Activated naive CD4-positive, alpha-beta T cell treated with anti-CD3 and anti-CD28 coated beads, Interleukin-2, amount 50 U/mL, for 72 hours (primary cell): ENCODE data around the gene ZNF550. TPM values are rescaled to one million over a fixed set of nuclear protein-coding genes. Genes with fewer than 3 reads are reported as not detected.

Source experiments
- ATAC-seq, 2 donors: fragments of 150-1000 bp; cut with Tn5 transposase; 2 replicates each; pipeline ENCODE4 v1.10.0; 2021; ENCODE audit warnings: mild to moderate bottlenecking in 2 of 2, moderate library complexity in 2 of 2
- DNase-seq, 2 donors: peaks; one replicate each; pipeline ENCODE4 v3.0.0; 2021 to 2022; ENCODE audit warnings: low spot score in 2 of 2
- H3K27ac Mint-ChIP-seq, 2 donors: one replicate each; pipeline ENCODE4 v1.8.0; 2022; ENCODE audit warnings: mild to moderate bottlenecking in 2 of 2, mixed read lengths in 2 of 2
- H3K36me3 Mint-ChIP-seq, 2 donors: one replicate each; pipeline ENCODE4 v1.8.0; 2022; ENCODE audit warnings: mixed read lengths in 2 of 2
- H3K9me3 Mint-ChIP-seq, 2 donors: one replicate each; pipeline ENCODE4 v1.8.0; 2022; ENCODE audit warnings: mixed read lengths in 2 of 2
- total RNA-seq, 2 donors: library from RNA; stranded (reverse); gene quantifications; one replicate each; pipeline ENCODE4 v1.2.3, GENCODE V29; 2022

The ZNF550 gene
- total RNA-seq, 2 donors from 2014 or later = 6.4 to 14.4 TPM

DNA sequence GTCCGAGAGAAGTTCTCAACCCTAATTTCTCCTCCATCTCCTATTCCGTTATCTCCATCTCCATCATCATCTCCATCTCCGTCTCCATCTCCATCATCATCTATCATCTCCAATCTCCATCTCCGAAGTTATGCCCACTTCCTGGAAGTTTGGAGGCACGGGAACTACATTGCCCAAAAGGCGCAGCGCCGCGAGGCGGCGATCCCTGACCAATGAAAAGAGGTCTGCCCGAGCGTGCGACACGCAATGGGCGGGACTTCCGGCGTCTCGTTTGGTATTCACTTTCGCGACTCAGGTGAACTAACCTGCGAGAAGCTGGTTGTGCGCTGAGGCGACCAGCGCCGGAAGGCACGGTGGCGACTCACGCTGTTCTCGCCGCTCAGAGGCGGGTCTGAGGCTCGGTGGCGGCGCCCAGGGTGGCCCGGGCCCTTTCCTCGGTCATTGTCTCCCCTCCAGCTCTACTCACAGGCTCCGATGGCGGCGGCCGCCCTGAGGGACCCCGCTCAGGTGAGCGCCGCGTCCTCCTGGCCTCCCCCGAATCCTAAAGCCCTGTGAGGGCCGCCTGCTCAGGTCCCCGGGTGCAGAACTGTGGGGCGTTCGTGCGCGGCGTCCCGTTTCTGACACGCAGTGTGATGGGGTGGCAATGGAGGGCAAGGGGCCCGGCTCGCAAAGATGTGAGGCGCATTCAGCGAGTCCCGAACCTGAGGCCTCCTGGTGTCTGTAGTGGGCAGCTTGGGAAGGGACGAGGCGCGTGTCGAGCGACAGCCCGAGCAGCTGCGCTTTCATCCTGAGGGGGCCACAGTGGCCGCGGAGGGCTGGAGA lies 72.0 kb downstream of the ZNF550 start, which contains the start of gene ZNF419:
Gene ZNF419, plus strand, starts transcription at position 274 of the 822 bp plus-strand sequence. Its CDS starts 201 bp downstream, at position 475.
- Mint-ChIP-seq H3K27ac (peak within 1 kb of the TSS; percentile 78 to 91), H3K9me3 (peaks cover 33 to 45% of the 10 kb centered on the region in 2 donors), H3K36me3 (peaks cover 61 to 66% of the 10 kb centered on the region in 2 donors)
- DNase-seq (peak; percentile 90 to 92), ATAC-seq (peak; percentile 99 to 100)

Other genes starting within 250 kb of the ZNF550 start
- gene ZNF543, start 239.4 kb downstream of the ZNF550 start, total RNA-seq = 1 to 10 TPM; 3.4 to 7.0 TPM
- gene ZNF304, start 208.6 kb downstream of the ZNF550 start, total RNA-seq = 1 to 10 TPM; 3.5 to 6.5 TPM
- gene TRAPPC2B, start 196.3 kb downstream of the ZNF550 start, total RNA-seq = 1 to 10 TPM; 3.8 to 5.9 TPM
- 1 to 10 TPM in 1 of 2 donors, under 1 TPM in 1; 0.61 to 2.7 TPM for gene ZNF547, start 196.3 kb downstream of the ZNF550 start, total RNA-seq
- gene ZNF548, start 170.0 kb downstream of the ZNF550 start, total RNA-seq = 10 to 100 TPM; 22.8 to 31.5 TPM
- gene ZNF17, start 148.7 kb downstream of the ZNF550 start, total RNA-seq = 1 to 10 TPM; 8.0 to 9.1 TPM
- gene ZNF749, start 124.5 kb downstream of the ZNF550 start, total RNA-seq = 10 to 100 TPM; 11.8 to 15.9 TPM
- under 1 TPM; 0.14 to 0.36 TPM for gene VN1R1, start 102.7 kb downstream of the ZNF550 start, total RNA-seq
- 1 to 10 TPM; 4.1 to 7.8 TPM for gene ZNF772, start 82.3 kb downstream of the ZNF550 start, total RNA-seq
- 1 to 10 TPM; 3.7 to 6.8 TPM for gene ZNF419, start 72.1 kb downstream of the ZNF550 start, total RNA-seq
- gene ZNF773, start 59.9 kb downstream of the ZNF550 start, total RNA-seq = 1 to 10 TPM; 4.2 to 7.0 TPM
- gene ZNF549, start 32.5 kb downstream of the ZNF550 start, total RNA-seq = 1 to 10 TPM; 3.7 to 3.9 TPM
- gene ZNF416, start 19.0 kb upstream of the ZNF550 start, total RNA-seq = 1 to 10 TPM; 2.0 to 2.5 TPM
- gene ZIK1, start 24.3 kb upstream of the ZNF550 start, total RNA-seq = 1 to 10 TPM; 2.4 to 5.6 TPM
- 1 to 10 TPM; 3.9 to 5.4 TPM for gene ZNF530, start 40.0 kb upstream of the ZNF550 start, total RNA-seq
- gene ZNF134, start 54.4 kb upstream of the ZNF550 start, total RNA-seq = 1 to 10 TPM; 4.2 to 6.7 TPM
- gene ZNF211, start 73.3 kb upstream of the ZNF550 start, total RNA-seq = 10 to 100 TPM in 1 of 2 donors, 1 to 10 TPM in 1; 9.8 to 12.0 TPM
- under 1 TPM in 1 of 2 donors, not detected in 1; 0.18 TPM for gene ZSCAN4, start 109.1 kb upstream of the ZNF550 start, total RNA-seq
- 1 to 10 TPM; 4.8 to 9.6 TPM for gene ZNF551, start 122.1 kb upstream of the ZNF550 start, total RNA-seq
- 1 to 10 TPM in 1 of 2 donors, under 1 TPM in 1; 0.62 to 2.1 TPM for gene ZNF154, start 149.3 kb upstream of the ZNF550 start, total RNA-seq
- 1 to 10 TPM; 7.1 to 7.5 TPM for gene ZNF671, start 167.8 kb upstream of the ZNF550 start, total RNA-seq
- 1 to 10 TPM; 7.3 to 9.6 TPM for gene ZNF776, start 187.0 kb upstream of the ZNF550 start, total RNA-seq
- gene ZNF586, start 209.8 kb upstream of the ZNF550 start, total RNA-seq = 10 to 100 TPM; 16.1 to 21.3 TPM